Adrenal gland (tissue), 12 donors: ENCODE data around the gene TTC33. TPM values are rescaled to one million over a fixed set of nuclear protein-coding genes. Genes with fewer than 3 reads are reported as not detected.
"Not testable (repeated sequence)": the region's sequence is repeated elsewhere in the genome, so short reads cannot be mapped to it uniquely, and the experiment has no call there.

Experiments
- DNase-seq, 7 donors: peaks; one replicate each; pipeline ENCODE4 v3.0.0-alpha.2; 2019 to 2020
- H3K27ac ChIP-seq, 5 donors: fragments of 200-600 bp; sonication (generic) in 4 of 5; 1 replicate in 3 of 5; 2 replicates in 2 of 5; pipeline versions ENCODE4 v1.5.1 to v1.8.0; 2016 to 2020; ENCODE audit warnings: mild to moderate bottlenecking in 1 of 5
- H3K27me3 ChIP-seq: fragments of 200-600 bp; 2 replicates; pipeline ENCODE4 v1.8.0; 2021
- H3K36me3 ChIP-seq, 2 donors: fragments of 200-600 bp; replicated peaks in 1 of 2; 1 replicate in 1 of 2; 2 replicates in 1 of 2; pipeline versions ENCODE4 v1.5.1 to v1.8.0; 2018 to 2022
- H3K4me1 ChIP-seq, 2 donors: fragments of 200-600 bp; replicated peaks in 1 of 2; 1 replicate in 1 of 2; 2 replicates in 1 of 2; pipeline versions ENCODE4 v1.5.1 to v1.8.0; 2018 to 2021
- H3K4me3 ChIP-seq, 4 donors: fragments of 200-600 bp; sonication (generic) in 3 of 4; one replicate each; pipeline ENCODE4 v1.5.1; 2016 to 2018
- H3K9me3 ChIP-seq, 3 donors: fragments of 200-600 bp; sonication (generic) in 1 of 3; replicated peaks in 1 of 3; 1 replicate in 2 of 3; 2 replicates in 1 of 3; pipeline versions ENCODE4 v1.5.1 to v1.8.0; 2016 to 2021
- CTCF ChIP-seq, 6 experiments: fragments of 450-650 bp in 4 of 6; fragments of 200-600 bp in 2 of 6; sonication (generic) in 1 of 6; IDR thresholded peaks; 1 replicate in 5 of 6; 2 replicates in 1 of 6; pipeline versions ENCODE4 v1.5.1 to v1.8.0; 2016 to 2021; ENCODE audit warnings: antibody characterized with exemption in 6 of 6, mild to moderate bottlenecking in 2 of 6, moderate library complexity in 1 of 6
- POLR2A ChIP-seq, 2 donors: fragments of 450-650 bp; IDR thresholded peaks; one replicate each; pipeline ENCODE4 v1.6.1; 2017; ENCODE audit warnings: antibody characterized with exemption in 2 of 2, mild to moderate bottlenecking in 2 of 2, moderate library complexity in 1 of 2
- WGBS, 4 donors: extraction: QIAGEN DNeasy Blood & Tissue Kit in 2 of 4; methylation state at CpG; one replicate each; pipeline versions ENCODE4 v1.1.5 to v1.1.7; 2013 to 2017; 5-methylcytosine and 5-hydroxymethylcytosine counted together
- intact Hi-C, 2 donors: fragments of 100-400 bp; cut with DNase I; formaldehyde crosslinking; loops; one replicate each; pipeline versions ENCODE4 v1.14.1 to v1.15.0; 2022 to 2023
- polyA plus RNA-seq, 3 donors: library from polyadenylated mRNA; stranded (reverse); fragments of 200-250 nt in 2 of 3; fragments of 350-450 nt in 1 of 3; fragmentation: Illumina TruSeq in 1 of 3; extraction: RNeasy Lipid Tissue Mini Kit (QIAGEN cat#74804) in 1 of 3; gene quantifications; one replicate each; pipeline ENCODE4 v1.2.3, GENCODE V29; 2013 to 2014
- total RNA-seq, 9 donors: library from RNA; depleted of rRNA in 4 of 9; stranded (reverse); fragments of >200 nt in 4 of 9; fragments of 120-200 nt in 1 of 9; fragmentation: NEBNext Ultra II Directional in 1 of 9; extraction: Animal tissue kit (Norgen Biotek cat#: 25700) in 1 of 9; gene quantifications; one replicate each; pipeline versions ENCODE4 v1.1.0 to v1.2.4, GENCODE V29; 2013 to 2023
- donor health status: healthy with polysubstance abuse.
- donor health status: Bipolar disorder and iron deficiency.
- donor health status: DM: yes; HTN: yes; CAD: no.
- donor health status: DM: no; HTN: no; CAD: no.
- donor health status: DM: no; HTN: no; CAD: no.
- donor health status: DM: yes; HTN: yes; CAD: no.

The TTC33 gene
- total and polyA plus RNA-seq, 12 donors, result 5.8 to 33.5 (median 15.3) TPM

- Histone ChIP-seq H3K36me3 (no peaks in the 10 kb centered on the region), H3K9me3 (no peaks in the 10 kb centered on the region), H3K27me3 (no peaks in the 10 kb centered on the region), H3K4me3 (no peak overlapping the region), H3K4me1 (peaks cover 6% of the 10 kb centered on the region in 2 donors), H3K27ac (peak overlapping the region in 1 of 5 donors; percentile 11)
- intact Hi-C loops, result no loop called here
- no peak for DNase-seq
- TF ChIP-seq POLR2A (IDR thresholded peaks at IDR 0.05) (no peak), CTCF (IDR thresholded peaks at IDR 0.05) (no peak)
Observed at GRCh38 chr5:40717281-40717680, 38.5 kb downstream of the TTC33 start.

GRCh38 chr5:40716590-40716989, 39.2 kb downstream of the TTC33 start:
- intact Hi-C loops, result no loop called here
- WGBS, 4 donors, result 87 to 98% (median 96%) methylated on average over 2 of the region's 2 CpGs
- Histone ChIP-seq H3K36me3 (no peaks in the 10 kb centered on the region), H3K27me3 (no peaks in the 10 kb centered on the region), H3K4me1 (peaks cover 6% of the 10 kb centered on the region in 2 donors), H3K4me3 (no peak overlapping the region), H3K27ac (no peak overlapping the region), H3K9me3 (no peaks in the 10 kb centered on the region)
- DNase-seq, result no peak
- TF ChIP-seq POLR2A (IDR thresholded peaks at IDR 0.05) (no peak), CTCF (IDR thresholded peaks at IDR 0.05) (no peak)

- intact Hi-C loops, result no loop called here
- H3K4me3 ChIP-seq, result no peak overlapping the region
- DNase-seq, result no peak
- WGBS, 4 donors, result 34 to 45% (median 40%) methylated on average over 2 of the region's 2 CpGs
- no peak overlapping the region for H3K27ac ChIP-seq
- H3K4me1 ChIP-seq, result peaks cover 6% of the 10 kb centered on the region in 2 donors
- no peaks in the 10 kb centered on the region for H3K9me3 ChIP-seq
- no peaks in the 10 kb centered on the region for H3K27me3 ChIP-seq
- H3K36me3 ChIP-seq, result no peaks in the 10 kb centered on the region
- TF ChIP-seq POLR2A (IDR thresholded peaks at IDR 0.05), result no peak
- TF ChIP-seq CTCF (IDR thresholded peaks at IDR 0.05), result no peak
Observed at GRCh38 chr5:40716000-40716399, 39.8 kb downstream of the TTC33 start.

GRCh38 chr5:40714001-40714400, 41.8 kb downstream of the TTC33 start:
- no peak for TF ChIP-seq CTCF (IDR thresholded peaks at IDR 0.05)
- Histone ChIP-seq H3K9me3 (no peaks in the 10 kb centered on the region), H3K36me3 (no peaks in the 10 kb centered on the region), H3K4me1 (peaks cover 6% of the 10 kb centered on the region in 2 donors), H3K4me3 (no peak overlapping the region), H3K27ac (no peak overlapping the region), H3K27me3 (no peaks in the 10 kb centered on the region)
- intact Hi-C loops, result no loop called here
- DNase-seq, result no peak

- DNase-seq, H3K4me1 ChIP-seq, H3K27ac ChIP-seq, H3K9me3 ChIP-seq, H3K36me3 ChIP-seq, H3K27me3 ChIP-seq, intact Hi-C loops, H3K4me3 ChIP-seq: not testable (repeated sequence)
Observed at GRCh38 chr5:40710575-40710974, 45.2 kb downstream of the TTC33 start.

- DNase-seq, H3K4me1 ChIP-seq, H3K36me3 ChIP-seq, intact Hi-C loops, H3K9me3 ChIP-seq, H3K27ac ChIP-seq, H3K4me3 ChIP-seq, H3K27me3 ChIP-seq: not testable (repeated sequence)
- WGBS, 4 donors, result 90 to 97% (median 93%) methylated on average over 1 of the region's 1 CpG
Observed at GRCh38 chr5:40705484-40705883, 50.3 kb downstream of the TTC33 start.

GRCh38 chr5:40702027-40702426, 53.7 kb downstream of the TTC33 start:
- H3K9me3 ChIP-seq, H3K4me1 ChIP-seq, H3K27me3 ChIP-seq, intact Hi-C loops, H3K4me3 ChIP-seq, H3K27ac ChIP-seq, DNase-seq, H3K36me3 ChIP-seq: not testable (repeated sequence)
